ENCODE results near the gene DNAJA4.
"Not testable (repeated sequence)": the region's sequence is repeated elsewhere in the genome, so short reads cannot be mapped to it uniquely, and the experiment has no call there.

Gene DNAJA4

DNA sequence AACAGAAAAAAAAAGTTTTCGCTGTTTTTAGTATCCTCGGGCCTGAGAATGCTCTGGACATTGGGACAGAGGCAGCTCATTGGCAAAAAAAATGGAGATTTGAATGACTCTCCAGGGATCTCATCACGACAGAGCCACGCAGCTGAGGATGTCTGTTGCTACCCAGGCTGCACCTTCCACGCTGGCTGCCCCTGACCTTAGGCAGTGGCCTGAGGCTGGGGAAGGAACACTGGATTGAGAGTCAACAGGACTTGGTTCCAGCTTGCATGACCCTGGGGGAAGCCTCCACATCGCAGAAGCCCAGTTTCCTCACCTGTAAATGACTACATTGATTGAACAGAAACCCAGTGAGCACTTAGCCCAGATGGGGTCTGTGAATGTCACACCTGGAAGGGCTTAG lies 21.3 kb upstream of the DNAJA4 start:
- no peak overlapping the region for H3K4me3 ChIP-seq (ENCODE audit: low read length)
- no peak for DNase-seq (ENCODE audit: low read depth, low spot score)

DNA sequence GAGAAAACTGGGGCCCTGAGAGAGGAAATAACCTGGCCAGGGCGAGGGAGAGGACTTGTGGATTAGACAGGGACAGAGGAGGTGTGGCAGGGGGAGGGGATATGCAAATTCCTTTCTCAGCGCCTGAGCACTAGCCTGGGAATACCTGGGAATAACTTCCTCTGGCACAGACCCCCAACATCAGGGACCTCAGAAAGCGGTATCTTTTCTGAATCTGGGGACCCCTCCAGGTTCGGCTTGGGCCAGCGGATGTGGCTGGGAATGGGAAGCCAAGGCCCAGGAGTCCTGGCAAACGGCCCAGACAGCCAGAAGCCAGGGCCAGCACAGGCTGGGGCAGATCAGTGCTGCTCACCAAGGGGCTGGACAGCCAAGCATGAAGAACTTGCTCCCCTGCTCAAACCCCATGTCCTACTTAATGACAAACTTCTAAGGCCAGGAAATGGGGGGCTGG lies 20.8 kb upstream of the DNAJA4 start:
- DNase-seq (ENCODE audit: low read depth, low spot score) = no peak
- no peak overlapping the region for H3K4me3 ChIP-seq (ENCODE audit: low read length)

DNA sequence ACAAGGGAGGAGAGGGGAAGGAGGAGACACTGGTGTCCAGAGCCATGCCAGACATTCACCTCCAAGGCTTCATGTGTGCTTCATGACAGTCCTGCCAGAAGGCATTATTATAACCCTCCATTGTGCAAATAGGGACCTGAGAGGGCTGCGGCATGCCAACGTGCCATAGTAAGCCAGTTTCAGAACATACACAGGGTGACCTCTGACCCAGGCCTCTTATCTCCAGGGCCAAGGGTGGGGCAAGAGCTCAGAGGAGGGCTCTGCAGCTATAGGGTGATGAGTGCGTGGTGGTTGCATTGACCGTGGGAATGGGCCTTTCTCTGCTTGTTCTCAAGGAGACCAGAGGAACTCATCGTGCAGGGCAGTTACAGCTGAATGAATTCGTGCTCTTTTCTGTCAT lies 20.3 kb upstream of the DNAJA4 start:
- H3K4me3 ChIP-seq (ENCODE audit: low read length) = no peak overlapping the region
- no peak for DNase-seq (ENCODE audit: low read depth, low spot score)

DNA sequence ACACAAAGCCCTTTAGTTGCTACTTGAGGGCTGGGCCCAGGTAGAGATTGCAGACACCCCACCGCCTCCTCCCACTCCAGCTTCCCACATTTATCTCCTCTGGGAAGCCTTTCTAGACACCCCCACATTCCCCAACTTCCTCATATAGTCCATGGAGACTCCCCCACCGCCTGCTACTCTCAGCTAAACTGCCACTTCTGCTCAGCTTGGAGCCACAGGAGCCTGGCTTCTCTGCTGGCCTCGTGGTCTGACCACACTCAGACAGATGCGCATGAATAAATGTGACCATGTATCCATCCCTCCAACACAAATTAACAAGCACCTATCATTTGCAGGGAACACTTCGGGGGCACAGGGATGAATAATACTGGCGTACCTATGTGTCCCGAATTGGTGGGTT lies 19.5 kb upstream of the DNAJA4 start:
- DNase-seq (ENCODE audit: low read depth, low spot score) = no peak

DNA sequence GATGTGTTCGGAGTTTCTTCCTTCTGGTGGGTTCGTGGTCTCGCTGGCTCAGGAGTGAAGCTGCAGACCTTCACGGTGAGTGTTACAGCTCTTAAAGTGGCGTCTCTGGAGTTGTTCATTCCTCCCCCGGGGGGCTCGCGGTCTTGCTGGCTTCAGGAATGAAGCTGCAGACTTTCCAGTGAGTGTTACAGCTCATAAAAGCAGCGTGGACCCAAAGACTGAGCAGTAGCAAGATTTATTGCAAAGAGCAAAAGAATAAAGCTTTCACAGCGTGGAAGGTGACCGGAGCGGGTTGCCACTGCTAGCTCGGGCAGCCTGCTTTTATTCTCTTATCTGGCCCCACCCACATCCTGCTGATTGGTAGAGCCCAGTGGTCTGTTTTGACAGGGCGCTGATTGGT lies 19.0 kb upstream of the DNAJA4 start:
- not testable (repeated sequence) for DNase-seq (ENCODE audit: low read depth, low spot score); H3K4me3 ChIP-seq (ENCODE audit: low read length)

More for the DNA sequence above, 19.5 kb upstream of the DNAJA4 start:
- no peak overlapping the region for H3K4me3 ChIP-seq (ENCODE audit: low read length)

DNA sequence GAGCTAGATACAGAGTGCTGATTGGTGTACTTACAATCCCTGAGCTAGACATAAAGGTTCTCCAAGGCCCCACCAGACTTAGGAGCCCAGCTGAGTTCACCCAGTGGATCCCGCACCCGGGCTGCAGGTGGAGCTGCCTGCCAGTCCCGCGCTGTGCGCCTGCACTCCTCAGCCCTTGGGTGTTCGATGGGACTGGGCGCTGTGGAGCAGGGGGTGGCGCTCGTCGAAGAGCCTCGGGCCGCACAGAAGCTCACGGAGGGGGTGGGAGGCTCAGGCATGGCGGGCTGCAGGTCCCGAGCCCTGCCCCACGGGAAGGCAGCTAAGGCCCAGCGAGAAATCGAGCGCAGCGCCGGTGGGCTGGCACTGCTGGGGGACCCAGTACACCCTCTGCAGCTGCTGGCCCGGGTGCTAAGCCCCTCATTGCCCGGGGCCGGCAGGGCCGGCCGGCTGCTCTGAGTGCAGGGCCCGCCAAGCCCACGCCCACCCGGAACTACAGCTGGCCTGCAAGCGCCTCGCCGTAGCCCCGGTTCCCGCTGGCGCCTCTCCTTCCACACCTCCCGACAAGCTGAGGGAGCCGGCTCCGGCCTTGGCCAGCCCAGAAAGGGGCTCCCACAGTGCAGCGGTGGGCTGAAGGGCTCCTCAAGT lies 18.3 kb upstream of the DNAJA4 start:
- not testable (repeated sequence) for DNase-seq (ENCODE audit: low read depth, low spot score); H3K4me3 ChIP-seq (ENCODE audit: low read length)

DNA sequence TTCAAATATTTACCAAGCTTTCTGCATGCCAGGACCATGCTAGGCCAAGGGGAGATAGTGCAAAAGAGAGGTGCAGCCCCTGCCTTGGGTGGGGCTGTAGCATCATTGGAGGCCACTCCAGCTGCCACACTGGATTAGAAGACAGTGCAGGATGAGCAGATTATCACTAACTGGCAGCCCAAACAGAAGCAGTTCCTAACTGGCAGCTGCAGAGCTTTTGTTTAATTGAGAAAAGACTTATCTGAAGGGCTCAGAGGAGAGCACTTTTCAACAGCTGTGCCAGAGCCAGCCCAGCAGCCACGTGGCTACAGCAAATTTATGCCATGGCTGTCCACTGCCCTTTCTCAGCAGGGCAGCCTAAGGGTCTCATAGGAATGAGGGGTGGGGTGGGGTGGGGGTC lies 16.5 kb upstream of the DNAJA4 start:
- no peak for DNase-seq (ENCODE audit: low read depth, low spot score)
- no peak overlapping the region for H3K4me3 ChIP-seq (ENCODE audit: low read length)

DNA sequence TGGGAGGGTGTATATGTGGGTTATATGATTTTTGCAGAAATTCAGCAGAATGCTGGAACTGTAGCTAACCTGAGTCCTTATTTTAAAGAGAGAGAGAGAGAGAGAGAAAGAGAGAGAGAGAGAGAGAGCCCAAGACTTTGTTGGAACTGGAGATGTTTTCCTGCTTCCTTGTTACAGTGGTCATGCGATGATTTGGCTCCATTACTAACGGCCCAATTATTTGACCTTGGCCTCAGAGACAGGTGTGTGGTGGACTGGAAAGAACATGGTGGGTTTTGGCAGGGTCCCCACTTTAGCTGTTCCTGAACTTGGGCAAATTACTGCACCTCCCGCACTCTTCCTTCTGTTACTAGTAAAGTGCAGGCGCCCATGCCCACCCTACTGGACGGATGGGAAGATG lies 15.2 kb upstream of the DNAJA4 start:
- DNase-seq (ENCODE audit: low read depth, low spot score) = no peak
- H3K4me3 ChIP-seq (ENCODE audit: low read length) = no peak overlapping the region

DNA sequence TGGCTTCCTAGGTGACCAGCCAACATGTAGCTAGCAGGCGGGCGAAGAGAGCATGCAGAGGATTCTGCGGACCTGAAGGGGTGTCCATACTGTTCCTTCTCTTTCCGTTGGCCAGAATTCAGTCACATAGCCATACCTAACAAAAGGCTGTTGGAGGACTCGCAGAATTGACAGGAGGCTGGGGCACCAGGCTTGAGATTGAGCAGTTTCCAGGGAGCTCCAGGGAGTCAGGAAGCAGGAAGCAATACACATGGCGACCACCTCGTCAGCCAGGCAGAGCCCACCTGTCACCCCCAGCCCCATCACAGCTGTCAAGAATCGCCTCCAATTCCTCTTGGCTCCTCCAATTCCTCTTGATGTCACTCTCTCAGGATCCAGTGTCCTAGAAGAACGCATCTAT lies 13.2 kb upstream of the DNAJA4 start:
- no peak overlapping the region for H3K4me3 ChIP-seq (ENCODE audit: low read length)
- no peak for DNase-seq (ENCODE audit: low read depth, low spot score)

DNA sequence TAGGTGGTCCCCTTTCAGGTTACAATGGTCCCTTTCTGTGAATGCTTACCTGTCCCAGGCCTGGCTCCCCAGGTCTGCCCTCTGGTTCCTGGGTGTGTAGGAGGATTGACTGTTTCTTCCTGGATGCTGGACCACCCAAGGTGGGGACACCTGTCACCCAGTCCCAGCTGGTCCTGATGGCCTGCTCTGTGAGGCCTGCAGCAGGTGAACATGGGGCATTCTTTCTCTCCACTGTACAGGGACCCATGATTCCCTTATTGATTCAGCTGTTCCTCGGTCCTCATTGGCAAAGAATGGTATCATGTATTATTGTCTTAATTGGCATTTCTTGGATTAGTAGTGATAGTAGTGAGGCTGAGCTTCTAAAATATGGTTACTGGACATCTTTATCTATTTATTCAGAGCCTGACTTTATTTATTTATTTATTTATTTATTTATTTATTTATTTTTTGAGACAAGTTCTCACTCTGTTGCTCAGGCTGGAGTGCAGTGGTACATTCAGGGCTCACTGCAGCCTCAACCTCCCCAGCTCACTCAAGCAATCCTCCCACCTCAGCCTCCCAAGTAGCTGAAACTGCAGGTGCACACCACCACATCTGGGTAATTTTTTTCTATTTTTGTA lies 8.8 kb upstream of the DNAJA4 start:
- no peak overlapping the region for H3K4me3 ChIP-seq (ENCODE audit: low read length)
- no peak for DNase-seq (ENCODE audit: low read depth, low spot score)

DNA sequence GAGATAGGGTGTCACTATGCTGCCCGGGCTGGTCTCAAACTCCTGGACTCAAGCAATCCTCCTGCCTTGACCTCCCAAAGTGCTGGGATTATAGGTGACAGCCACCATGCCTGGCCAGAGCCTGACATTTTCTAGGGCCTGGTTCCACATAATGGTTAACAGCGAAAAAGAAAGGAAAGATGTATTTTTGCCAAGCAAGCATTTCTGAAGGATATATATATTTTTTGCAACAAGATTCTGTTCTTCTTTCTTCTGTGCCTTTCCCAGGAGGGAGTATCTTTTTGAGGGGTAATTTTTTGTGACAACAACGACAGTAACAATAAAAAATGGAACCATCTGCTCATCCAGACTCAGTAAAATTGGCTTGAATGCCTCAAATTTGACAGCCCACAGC lies 8.3 kb upstream of the DNAJA4 start:
- DNase-seq (ENCODE audit: low read depth, low spot score) = no peak
- H3K4me3 ChIP-seq (ENCODE audit: low read length) = no peak overlapping the region

DNA sequence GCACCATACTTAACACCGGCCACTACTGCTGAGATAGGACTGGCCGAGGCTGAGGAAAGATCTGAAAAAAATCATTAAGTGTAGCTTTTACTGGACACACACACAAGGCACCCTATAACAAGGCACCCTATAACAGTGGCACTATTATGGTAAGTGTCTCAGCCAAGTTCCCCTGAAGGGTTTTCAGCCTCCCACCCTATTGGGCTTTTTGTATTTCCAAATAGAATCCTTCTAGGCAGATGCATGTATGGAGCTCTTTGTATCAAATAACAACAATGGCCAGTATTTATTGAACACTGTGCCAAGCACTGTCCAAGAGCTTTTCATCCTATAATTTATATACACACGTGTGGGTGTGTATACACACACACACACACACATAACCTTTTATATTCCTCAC lies 6.7 kb upstream of the DNAJA4 start:
- H3K4me3 ChIP-seq (ENCODE audit: low read length) = no peak overlapping the region

DNA sequence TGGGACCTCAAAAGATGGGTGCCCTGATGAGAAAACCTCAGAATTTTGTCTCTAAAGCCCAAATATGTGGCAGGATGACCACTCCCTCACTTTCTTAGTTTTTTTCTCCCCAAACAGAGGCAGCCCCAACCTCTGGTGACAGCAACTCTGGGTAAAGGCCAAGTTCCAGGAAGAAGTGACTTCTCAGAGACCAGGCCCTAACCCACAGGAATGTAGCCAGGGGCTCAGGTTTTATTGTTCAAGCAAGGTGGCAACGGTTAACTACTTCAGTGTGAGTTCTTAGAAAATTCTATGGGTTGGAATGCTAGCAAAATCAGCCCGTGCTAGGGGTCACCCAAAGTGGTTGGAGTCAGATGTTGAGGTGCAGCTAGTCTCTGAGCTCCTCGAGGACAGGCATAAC lies 5.1 kb upstream of the DNAJA4 start:
- no peak for DNase-seq (ENCODE audit: low read depth, low spot score)
- no peak overlapping the region for H3K4me3 ChIP-seq (ENCODE audit: low read length)

More for the DNA sequence above, 6.7 kb upstream of the DNAJA4 start:
- no peak for DNase-seq (ENCODE audit: low read depth, low spot score)

DNA sequence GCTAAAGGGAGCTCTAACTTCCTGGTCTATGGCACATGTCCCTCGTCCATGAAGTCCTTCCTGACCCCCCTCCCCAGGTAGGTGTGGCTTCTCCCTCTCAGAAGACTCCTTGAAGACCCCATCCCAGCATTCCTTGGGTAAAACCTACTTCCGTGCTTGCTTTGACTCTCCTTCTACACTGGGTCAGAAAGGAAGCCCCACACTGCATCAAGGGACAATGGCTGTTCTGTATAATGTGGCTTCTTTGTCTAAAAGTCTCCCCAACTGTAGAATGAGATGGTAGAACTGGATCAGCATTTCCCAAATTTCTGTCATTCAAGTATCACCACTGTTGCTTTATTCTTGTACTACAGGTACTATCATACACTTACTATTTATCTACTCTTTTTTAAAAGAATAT lies 3.9 kb upstream of the DNAJA4 start:
- no peak for DNase-seq (ENCODE audit: low read depth, low spot score)
- no peak overlapping the region for H3K4me3 ChIP-seq (ENCODE audit: low read length)

DNA sequence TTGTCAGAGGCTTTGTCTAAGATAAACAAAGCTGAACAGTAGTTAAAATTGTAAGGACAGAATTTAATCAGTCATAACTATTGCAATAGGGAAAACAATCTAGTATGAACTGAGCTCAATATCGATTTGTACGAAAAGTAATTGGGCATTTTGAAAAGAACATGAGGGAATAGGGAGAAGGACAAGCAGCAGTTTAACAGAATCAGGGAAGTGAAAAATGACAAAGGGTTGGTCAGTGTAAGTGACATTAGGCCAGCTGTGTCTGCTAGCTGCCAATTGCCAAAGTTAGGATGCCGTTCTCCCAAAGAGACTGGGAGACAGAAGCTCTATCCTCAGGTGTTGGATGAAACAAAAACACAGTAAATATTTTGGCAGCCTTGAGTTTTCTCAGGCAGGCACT lies 3.3 kb upstream of the DNAJA4 start:
- DNase-seq (ENCODE audit: low read depth, low spot score) = no peak
- no peak overlapping the region for H3K4me3 ChIP-seq (ENCODE audit: low read length)

DNA sequence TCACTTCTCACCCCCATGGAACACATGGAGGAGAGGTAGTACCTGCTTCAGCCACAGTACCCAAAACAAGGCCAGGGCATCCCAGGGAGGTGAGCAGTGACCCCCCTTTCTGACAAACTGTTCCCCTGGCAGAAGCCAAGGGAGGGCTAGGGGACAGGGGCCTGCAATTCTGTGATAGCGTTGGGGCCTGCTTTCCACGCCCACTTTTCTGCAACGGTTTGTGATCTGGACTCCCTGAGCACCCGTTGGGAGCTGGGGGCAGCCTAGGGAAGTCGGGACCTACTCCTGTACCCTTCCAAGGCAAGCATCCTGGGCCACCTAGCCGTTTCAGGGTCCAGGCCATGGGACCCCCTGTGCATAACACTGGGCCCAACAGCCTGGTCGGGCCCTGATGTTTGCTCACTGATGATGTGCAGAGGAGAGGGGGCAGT lies 996 bp upstream of the DNAJA4 start:
- H3K4me3 ChIP-seq (ENCODE audit: low read length) = no peak overlapping the region
- DNase-seq (ENCODE audit: low read depth, low spot score) = no peak

DNA sequence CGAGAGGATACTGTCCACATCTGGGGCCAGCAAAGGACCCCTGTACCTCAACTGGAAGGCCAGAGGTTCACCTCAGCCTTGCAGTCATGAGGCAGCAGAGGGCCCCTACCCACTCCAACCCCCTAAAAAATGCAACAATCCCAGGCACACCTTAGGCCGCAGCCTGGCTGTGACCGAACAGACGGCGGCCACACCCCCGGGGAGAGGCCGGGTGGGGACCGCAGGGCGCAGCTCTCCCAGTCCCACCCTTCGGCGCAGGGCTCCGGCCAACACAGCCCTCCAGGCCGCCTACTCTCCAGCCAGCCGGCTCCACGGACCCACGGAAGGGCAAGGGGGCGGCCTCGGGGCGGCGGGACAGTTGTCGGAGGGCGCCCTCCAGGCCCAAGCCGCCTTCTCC lies 457 bp upstream of the DNAJA4 start:
- H3K4me3 ChIP-seq (ENCODE audit: low read length) = no peak overlapping the region
- no peak for DNase-seq (ENCODE audit: low read depth, low spot score)

DNA sequence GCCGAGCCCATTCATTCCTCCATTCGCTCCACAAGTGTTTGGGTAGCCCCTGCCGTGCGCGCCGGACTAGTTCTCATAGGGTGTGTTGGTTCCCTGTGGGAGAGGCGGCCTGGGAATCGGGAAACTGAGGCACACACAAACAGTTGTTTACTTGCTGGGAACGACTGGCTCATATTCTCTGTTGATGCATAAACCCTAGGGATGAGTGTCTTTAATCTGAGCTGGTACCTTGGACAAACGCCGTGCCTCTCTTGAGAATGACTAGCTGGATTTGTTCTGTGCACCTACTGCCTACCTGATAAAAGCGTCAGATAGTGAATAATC lies 737 bp downstream of the DNAJA4 start:
- no peak for DNase-seq (ENCODE audit: low read depth, low spot score)
- no peak overlapping the region for H3K4me3 ChIP-seq (ENCODE audit: low read length)

DNA sequence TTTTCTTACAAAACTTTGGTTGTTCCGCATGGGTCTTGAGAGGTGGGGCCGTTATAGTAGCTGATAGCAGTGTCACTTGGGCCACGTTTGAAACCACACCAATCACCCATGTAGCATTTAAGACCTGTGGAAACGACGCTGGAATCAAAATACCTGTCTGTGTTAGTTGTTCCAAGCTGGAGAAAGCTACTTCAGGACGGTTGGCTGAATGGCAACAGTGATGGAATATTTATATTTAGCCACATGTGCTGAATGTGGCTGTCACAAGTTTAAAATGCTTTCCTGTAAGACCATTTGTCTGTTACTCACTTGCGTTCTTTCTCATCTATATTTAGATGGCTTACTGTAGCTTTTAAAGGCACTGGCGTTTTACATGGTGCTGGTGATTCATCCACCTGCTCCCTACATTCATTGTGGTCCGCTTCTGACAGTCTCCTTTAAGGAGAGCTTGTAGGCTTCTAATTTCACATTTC lies 1.4 kb downstream of the DNAJA4 start:
- H3K4me3 ChIP-seq (ENCODE audit: low read length) = no peak overlapping the region
- DNase-seq (ENCODE audit: low read depth, low spot score) = no peak

DNA sequence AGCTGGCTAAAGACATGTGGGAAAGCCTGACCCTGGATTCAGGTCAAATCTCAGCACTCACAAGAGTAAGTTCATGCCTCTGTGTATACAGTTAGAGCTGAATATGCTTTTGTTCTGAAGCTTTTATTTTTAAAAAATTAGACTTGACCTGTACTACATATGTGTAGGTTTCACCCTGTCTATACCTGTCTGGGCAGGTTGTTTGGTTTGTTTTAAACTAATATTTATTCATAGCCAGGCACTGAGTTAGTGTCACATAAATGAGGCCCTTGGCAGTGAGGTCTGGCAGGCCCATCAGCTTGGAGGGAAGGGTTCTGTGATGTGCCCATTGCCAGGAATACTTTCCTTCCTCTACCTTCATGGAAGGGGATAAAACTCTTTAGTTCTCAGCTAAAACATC lies 1.9 kb downstream of the DNAJA4 start:
- H3K4me3 ChIP-seq (ENCODE audit: low read length) = no peak overlapping the region
- DNase-seq (ENCODE audit: low read depth, low spot score) = no peak

DNA sequence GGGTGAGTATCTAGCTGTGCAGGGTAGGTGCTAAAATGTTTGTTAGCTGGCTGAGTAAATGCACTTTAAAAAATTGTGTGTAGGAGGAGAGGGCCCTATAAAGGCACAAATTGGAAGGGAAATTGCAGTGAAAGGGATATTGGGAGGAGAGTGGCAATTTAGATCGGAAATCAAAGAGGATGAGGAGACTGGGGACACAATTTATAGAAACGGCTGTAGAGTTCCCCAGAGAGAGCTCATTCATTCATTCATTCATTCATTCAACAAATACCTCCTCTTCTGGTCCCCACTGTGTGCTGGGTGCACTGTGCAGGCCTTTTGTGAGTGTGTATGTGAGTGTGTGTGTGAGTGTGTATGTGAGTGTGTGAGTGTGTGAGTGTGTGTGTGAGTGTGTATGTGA lies 2.4 kb downstream of the DNAJA4 start:
- no peak overlapping the region for H3K4me3 ChIP-seq (ENCODE audit: low read length)
- no peak for DNase-seq (ENCODE audit: low read depth, low spot score)

All from Jurkat, Clone E6-1 (cell line).